MM.1S (cell line): ENCODE results near the gene CPEB3.

ENCODE experiments used
- DNase-seq: peaks from one replicate; pipeline ENCODE4 v3.0.0-alpha.2; 2015
- H2AFZ ChIP-seq: fragments of 300-600 bp; sonication (generic); 2 replicates; pipeline ENCODE4 v1.6.0; 2016; ENCODE audit warnings: antibody characterized with exemption, low read length
- H3F3A ChIP-seq: fragments of 300-600 bp; sonication (generic); 2 replicates; pipeline ENCODE4 v1.6.1; 2016; ENCODE audit warnings: mild to moderate bottlenecking, antibody characterized with exemption, low read length, moderate library complexity, mixed read lengths; ENCODE audit not compliant: insufficient read depth
- H3K27ac ChIP-seq: fragments of 300-600 bp; sonication (generic); 2 replicates; pipeline ENCODE4 v1.5.1; 2016; ENCODE audit warnings: mild to moderate bottlenecking, low read length
- H3K27me3 ChIP-seq: fragments of 300-600 bp; sonication (generic); replicated peaks from 2 replicates; pipeline ENCODE4 v1.6.0; 2016; ENCODE audit warnings: low read length; ENCODE audit not compliant: insufficient read depth
- H3K36me3 ChIP-seq: fragments of 300-600 bp; sonication (generic); replicated peaks from 2 replicates; pipeline ENCODE4 v1.6.1; 2016; ENCODE audit warnings: mild to moderate bottlenecking, low read length, mixed read lengths; ENCODE audit not compliant: insufficient read depth
- H3K4me1 ChIP-seq: fragments of 300-600 bp; sonication (generic); 2 replicates; pipeline ENCODE4 v1.6.1; 2016; ENCODE audit warnings: low read length, mixed read lengths
- H3K4me2 ChIP-seq: fragments of 300-600 bp; sonication (generic); 2 replicates; pipeline ENCODE4 v1.6.0; 2016; ENCODE audit warnings: low read depth, low read length
- H3K4me3 ChIP-seq: fragments of 300-600 bp; sonication (generic); 2 replicates; pipeline ENCODE4 v1.5.1; 2016; ENCODE audit warnings: low read length, mixed read lengths
- H3K79me2 ChIP-seq: fragments of 300-600 bp; sonication (generic); 2 replicates; pipeline ENCODE4 v1.6.1; 2016; ENCODE audit warnings: mixed run types, low read length, mixed read lengths
- H3K9ac ChIP-seq: fragments of 300-600 bp; sonication (generic); 2 replicates; pipeline ENCODE4 v1.6.1; 2016; ENCODE audit warnings: low read length, mixed read lengths
- H3K9me2 ChIP-seq: fragments of 300-600 bp; sonication (generic); replicated peaks from 2 replicates; pipeline ENCODE4 v1.6.1; 2016; ENCODE audit warnings: mild to moderate bottlenecking, low read length, mixed read lengths; ENCODE audit not compliant: insufficient read depth
- H3K9me3 ChIP-seq: fragments of 300-600 bp; sonication (generic); replicated peaks from 2 replicates; pipeline ENCODE4 v1.6.1; 2016; ENCODE audit warnings: mild to moderate bottlenecking, low read length, mixed read lengths; ENCODE audit not compliant: insufficient read depth
- H4K20me1 ChIP-seq: fragments of 300-600 bp; sonication (generic); 2 replicates; pipeline ENCODE4 v1.6.1; 2016; ENCODE audit warnings: mild to moderate bottlenecking, low read length, moderate library complexity, mixed read lengths; ENCODE audit not compliant: insufficient read depth
- CTCF ChIP-seq: fragments of 300-600 bp; sonication (generic); IDR thresholded peaks from 2 replicates; pipeline ENCODE4 v1.5.1; 2016; ENCODE audit warnings: antibody characterized with exemption, low read length, mixed read lengths
- EZH2 ChIP-seq: fragments of 300-600 bp; sonication (generic); optimal IDR thresholded peaks from 2 replicates; pipeline ENCODE3; 2017; ENCODE audit warnings: low read depth, mild to moderate bottlenecking, antibody characterized with exemption, low read length, mixed read lengths
- EZH2phosphoT487 ChIP-seq: fragments of 300-600 bp; sonication (generic); IDR thresholded peaks from 2 replicates; pipeline ENCODE4 v1.6.1; 2018; ENCODE audit warnings: antibody characterized with exemption, low read length

Gene CPEB3

GRCh38 chr10:92241501-92241900, 49.4 kb downstream of the CPEB3 start:
- Histone ChIP-seq H4K20me1 (no peaks in the 10 kb centered on the region), H3K9me3 (no peaks in the 10 kb centered on the region), H3K4me2 (peak overlapping the region; percentile 90), H3K4me3 (peak overlapping the region; percentile 71), H3F3A (peaks cover 18% of the 10 kb centered on the region), H3K9me2 (no peaks in the 10 kb centered on the region), H3K27ac (peak overlapping the region; percentile 80; the same call in 1 of the 2 replicates), H3K9ac (peak overlapping the region; percentile 75), H2AFZ (peak overlapping the region; percentile 71), H3K79me2 (peaks cover 45% of the 10 kb centered on the region), H3K27me3 (no peaks in the 10 kb centered on the region), H3K4me1 (peaks cover 23% of the 10 kb centered on the region), H3K36me3 (0 out of 2 replicates have a peak, but pooled peaks cover 3% of the 10 kb centered on the region)
- DNase-seq: no peak
- TF ChIP-seq CTCF: no peak
- TF ChIP-seq EZH2phosphoT487: no peak
- TF ChIP-seq EZH2: no peak

DNA sequence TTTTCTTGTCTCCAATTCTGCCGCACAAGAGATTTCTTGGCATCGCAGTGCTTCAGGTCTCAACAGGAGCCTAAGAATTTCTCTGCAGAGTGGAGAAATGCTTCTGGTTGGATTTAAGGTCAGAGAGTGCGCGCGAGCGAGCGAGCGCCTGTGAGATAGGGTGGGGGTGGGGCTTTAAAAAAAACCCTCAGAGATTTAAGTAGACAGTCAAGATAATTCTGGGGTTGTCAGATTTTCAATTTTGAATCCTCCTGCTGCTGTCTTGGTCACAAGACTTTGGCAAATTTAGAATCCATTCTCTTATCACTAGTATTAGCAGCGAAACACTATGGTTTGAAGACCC, 49.7 kb downstream of the CPEB3 start:
- peak overlapping the region; percentile 75 for H3K9ac ChIP-seq
- no peaks in the 10 kb centered on the region for H3K9me2 ChIP-seq
- peak; percentile 62 for DNase-seq
- no peaks in the 10 kb centered on the region for H3K9me3 ChIP-seq
- H3K27me3 ChIP-seq: no peaks in the 10 kb centered on the region
- peaks cover 23% of the 10 kb centered on the region for H3K4me1 ChIP-seq
- no peaks in the 10 kb centered on the region for H4K20me1 ChIP-seq
- H3K36me3 ChIP-seq: 0 out of 2 replicates have a peak, but pooled peaks cover 3% of the 10 kb centered on the region
- peaks cover 45% of the 10 kb centered on the region for H3K79me2 ChIP-seq
- H3F3A ChIP-seq: peaks cover 18% of the 10 kb centered on the region
- H3K4me3 ChIP-seq: peak overlapping the region; percentile 71
- H3K27ac ChIP-seq: peak overlapping the region; percentile 80
- H3K4me2 ChIP-seq: peak overlapping the region; percentile 90
- peak overlapping the region; percentile 71 for H2AFZ ChIP-seq
- TF ChIP-seq CTCF: no peak
- TF ChIP-seq EZH2phosphoT487: no peak
- no peak for TF ChIP-seq EZH2

- no peaks in the 10 kb centered on the region for H3K9me2 ChIP-seq
- peak overlapping the region; percentile 90 for H3K4me2 ChIP-seq
- peaks cover 47% of the 10 kb centered on the region for H3K79me2 ChIP-seq
- peak overlapping the region; percentile 71 for H3K4me3 ChIP-seq
- H3K27ac ChIP-seq: peak overlapping the region; percentile 80
- peak; percentile 85 for DNase-seq
- no peaks in the 10 kb centered on the region for H3K9me3 ChIP-seq
- H3K9ac ChIP-seq: peak overlapping the region; percentile 75
- peaks cover 18% of the 10 kb centered on the region for H3F3A ChIP-seq
- no peaks in the 10 kb centered on the region for H4K20me1 ChIP-seq
- TF ChIP-seq EZH2 (no peak), EZH2phosphoT487 (no peak), CTCF (no peak)
- H3K27me3 ChIP-seq: no peaks in the 10 kb centered on the region
- H3K4me1 ChIP-seq: peaks cover 23% of the 10 kb centered on the region
- 0 out of 2 replicates have a peak, but pooled peaks cover 3% of the 10 kb centered on the region for H3K36me3 ChIP-seq
- peak overlapping the region; percentile 71 for H2AFZ ChIP-seq
Measured at GRCh38 chr10:92240289-92241157, 50.4 kb downstream of the CPEB3 start.
